Endothelial cell of umbilical vein (primary cell): ENCODE data around the gene LAMB2. TPM values are rescaled to one million over a fixed set of nuclear protein-coding genes. Genes with fewer than 3 reads are reported as not detected.

Source experiments
- BruUV-seq: library from RNA; stranded (reverse); fragments of 400-500 nt; replicated peaks from 2 replicates; lab custom pipeline; 2021; lab: Mats Ljungman, UMichigan
- CTCF ChIA-PET: fragments of 300-600, 350-600 bp; sonication (Branson Sonifier 250); formaldehyde crosslinking; loops from one replicate; lab custom pipeline; 2021; ENCODE audit warnings: antibody characterized with exemption, inconsistent platforms; lab: Charles Lee
- POLR2A ChIA-PET: fragments of 300-600, 350-600 bp; sonication (Branson Sonifier 250); formaldehyde crosslinking; loops from one replicate; lab custom pipeline; 2021; ENCODE audit warnings: antibody characterized with exemption, inconsistent platforms; lab: Charles Lee
- DNase-seq: peaks from one replicate; pipeline ENCODE4 v3.0.0-alpha.2; 2011; ENCODE audit warnings: low read depth, low spot score
- FAIRE-seq: peaks from 2 replicates; lab custom pipeline; 2011; peaks lifted over from hg19 to GRCh38; lab: Jason Lieb, UNC
- H2AFZ ChIP-seq: 2 replicates; pipeline ENCODE4 v1.6.0; 2012; ENCODE audit warnings: low read depth, low read length, control low read depth, inconsistent platforms
- H3K27ac ChIP-seq: 2 replicates; pipeline ENCODE4 v1.5.1; 2011; ENCODE audit warnings: low read depth, mild to moderate bottlenecking, control low read depth, low read length, moderate library complexity; ENCODE audit not compliant: insufficient read depth
- H3K27me3 ChIP-seq, 2 experiments: 2 replicates each; pipeline versions ENCODE4 v1.6.0 to v1.6.1; 2011; ENCODE audit warnings: low read length in 2 of 2, mixed read lengths in 1 of 2; ENCODE audit not compliant: control insufficient read depth in 2 of 2, insufficient read depth in 2 of 2
- H3K36me3 ChIP-seq, 2 experiments: 2 replicates in 1 of 2; 3 replicates in 1 of 2; pipeline ENCODE4 v1.5.1; 2011; ENCODE audit warnings: low read length in 2 of 2, mild to moderate bottlenecking in 1 of 2, moderate library complexity in 1 of 2; ENCODE audit not compliant: control insufficient read depth in 2 of 2, insufficient read depth in 2 of 2; ENCODE audit errors: extremely low read depth in 1 of 2
- H3K4me1 ChIP-seq: 3 replicates; pipeline ENCODE4 v1.5.1; 2011; ENCODE audit warnings: mild to moderate bottlenecking, low read length; ENCODE audit not compliant: control insufficient read depth, insufficient read depth; ENCODE audit errors: extremely low read depth
- H3K4me2 ChIP-seq: 2 replicates; pipeline ENCODE4 v1.6.1; 2011; ENCODE audit warnings: low read length, control low read depth, mixed read lengths; ENCODE audit not compliant: insufficient read depth
- H3K4me3 ChIP-seq, 3 experiments: fragments of 200-600 bp in 1 of 3; sonication (generic), shearing (Covaris generic) in 1 of 3; replicated peaks in 1 of 3; 2 replicates each; pipeline ENCODE4 v1.5.1; 2011 to 2016; ENCODE audit warnings: control low read depth in 3 of 3, low read length in 3 of 3, mild to moderate bottlenecking in 2 of 3, inconsistent platforms in 1 of 3, low read depth in 1 of 3, moderate library complexity in 1 of 3; ENCODE audit not compliant: insufficient read depth in 1 of 3
- H3K79me2 ChIP-seq: 2 replicates; pipeline ENCODE4 v1.6.0; 2012; ENCODE audit warnings: low read length, inconsistent platforms; ENCODE audit not compliant: control insufficient read depth, insufficient read depth
- H3K9ac ChIP-seq: replicated peaks from 2 replicates; pipeline ENCODE3; 2011; ENCODE audit warnings: low read length, control low read depth; ENCODE audit not compliant: insufficient read depth; ENCODE audit errors: extremely low read depth
- H3K9me1 ChIP-seq: replicated peaks from 3 replicates; pipeline ENCODE4 v1.6.0; 2011; ENCODE audit warnings: mild to moderate bottlenecking, low read length; ENCODE audit not compliant: control insufficient read depth, insufficient read depth; ENCODE audit errors: extremely low read depth
- H3K9me3 ChIP-seq: replicated peaks from 2 replicates; pipeline ENCODE4 v1.5.1; 2012; ENCODE audit warnings: low read length, inconsistent platforms; ENCODE audit not compliant: control insufficient read depth, insufficient read depth
- H4K20me1 ChIP-seq: replicated peaks from 2 replicates; pipeline ENCODE3; 2011; ENCODE audit warnings: mild to moderate bottlenecking, low read length; ENCODE audit not compliant: control insufficient read depth, insufficient read depth; ENCODE audit errors: extremely low read depth
- CTCF ChIP-seq, 2 donors: IDR thresholded peaks; 1 replicate in 1 of 2; 2 replicates in 1 of 2; pipeline ENCODE4 v1.5.1; 2011; ENCODE audit warnings: low read length in 2 of 2, mild to moderate bottlenecking in 2 of 2, moderate library complexity in 2 of 2, control low read depth in 1 of 2, inconsistent platforms in 1 of 2, low read depth in 1 of 2; ENCODE audit not compliant: insufficient read depth in 1 of 2; ENCODE audit errors: extremely low read depth in 1 of 2
- EZH2 ChIP-seq: IDR thresholded peaks from 2 replicates; pipeline ENCODE4 v1.6.1; 2012; ENCODE audit warnings: borderline replicate concordance, low read depth, mild to moderate bottlenecking, moderate library complexity, low read length, inconsistent platforms; ENCODE audit not compliant: severe bottlenecking
- FOS ChIP-seq: IDR thresholded peaks from 2 replicates; pipeline ENCODE4 v1.6.1; 2011; ENCODE audit warnings: mild to moderate bottlenecking, low read length, moderate library complexity, borderline replicate concordance; ENCODE audit not compliant: insufficient read depth
- GATA2 ChIP-seq: IDR thresholded peaks from 2 replicates; pipeline ENCODE4 v1.7.0; 2011; ENCODE audit warnings: low read depth, mild to moderate bottlenecking, moderate library complexity, mixed read lengths, low read length; ENCODE audit not compliant: insufficient read length, insufficient read depth
- JUN ChIP-seq: IDR thresholded peaks from 2 replicates; pipeline ENCODE4 v1.6.1; 2011; ENCODE audit warnings: borderline replicate concordance, low read depth; ENCODE audit not compliant: insufficient read length, insufficient read depth
- MAX ChIP-seq: IDR thresholded peaks from 2 replicates; pipeline ENCODE4 v1.6.1; 2011; ENCODE audit not compliant: insufficient read depth, insufficient read length
- MYC ChIP-seq: IDR thresholded peaks from one replicate; pipeline ENCODE4 v1.6.1; 2011; ENCODE audit warnings: mild to moderate bottlenecking, low read depth, low read length
- POLR2A ChIP-seq: IDR thresholded peaks from 2 replicates; pipeline ENCODE4 v1.6.1; 2012; ENCODE audit warnings: low read depth, mild to moderate bottlenecking, control low read depth, low read length
- POLR2AphosphoS5 ChIP-seq: IDR thresholded peaks from 2 replicates; pipeline ENCODE4 v1.6.1; 2012; ENCODE audit warnings: low read depth, mild to moderate bottlenecking, control low read depth, low read length, moderate library complexity; ENCODE audit not compliant: insufficient read depth
- dilution Hi-C: fragments of 300-500 bp; cut with MboI; formaldehyde crosslinking; loops from one replicate; pipeline ENCODE4 v1.15.0; 2019; ENCODE audit warnings: low sequenced_read_pairs; ENCODE audit not compliant: extremely low pct_ligation_motif_present
- intact Hi-C: fragments of 100-400 bp; cut with micrococcal nuclease; formaldehyde crosslinking; loops from one replicate; pipeline ENCODE4 v1.10.0; 2022
- polyA plus RNA-seq, 4 experiments: library from polyadenylated mRNA; depleted of rRNA in 3 of 4; stranded (reverse) in 3 of 4; unstranded in 1 of 4; fragments of >200 nt; gene quantifications; 2 replicates each; pipeline versions ENCODE4 v1.2.1 to v1.2.3, GENCODE V29; 2011 to 2012; ENCODE audit warnings: missing spikeins in 1 of 4
- total RNA-seq: library from RNA; stranded (reverse); gene quantifications from 2 replicates; pipeline ENCODE4 v1.2.3, GENCODE V29; 2021

The LAMB2 gene
- total and polyA plus RNA-seq, 2 donors (not counting 3 experiments of a cell fraction or from before 2014, with no cell fraction given), result 423 to 764 TPM

- CTCF ChIA-PET, result no interaction called here
- no peak for TF ChIP-seq POLR2A
- no peak for TF ChIP-seq MAX
- no peak for TF ChIP-seq MYC
- no peak for TF ChIP-seq GATA2
- no peak for TF ChIP-seq POLR2AphosphoS5
- TF ChIP-seq EZH2, result no peak
- TF ChIP-seq CTCF (IDR thresholded peaks at IDR 0.05; ENCODE audit: extremely low read depth in 1 of 2, insufficient read depth in 1 of 2, low read depth in 1 of 2, low read length in 2 of 2), result no peak
- no peak for TF ChIP-seq JUN
- no peak for TF ChIP-seq FOS
- no peaks in the 10 kb centered on the region for H3K27me3 ChIP-seq
- peaks cover 14% of the 10 kb centered on the region for H3K4me1 ChIP-seq
- FAIRE-seq (no peak), DNase-seq (no peak)
- no peak overlapping the region for H3K9ac ChIP-seq
- peaks cover 0 to 21% of the 10 kb centered on the region in 2 experiments for H3K36me3 ChIP-seq
- no peaks in the 10 kb centered on the region for H3K9me1 ChIP-seq
- no peak overlapping the region for H3K4me2 ChIP-seq
- no peaks in the 10 kb centered on the region for H3K79me2 ChIP-seq
- POLR2A ChIA-PET, result no interaction called here
- no peak overlapping the region for H3K4me3 ChIP-seq
- no peaks in the 10 kb centered on the region for H4K20me1 ChIP-seq
- dilution Hi-C loops, result no loop called here
- BruUV-seq, result no TSS peak
- H3K9me3 ChIP-seq, result no peaks in the 10 kb centered on the region
- intact Hi-C loops, result no loop called here
- H2AFZ ChIP-seq, result no peak overlapping the region
- no peak overlapping the region for H3K27ac ChIP-seq
These were observed 44.2 kb upstream of the LAMB2 start for GRCh38 chr3:49177073-49177472.
